GM21447 (cell line): ENCODE results near the gene SPACA5.
"Not testable (repeated sequence)": the region's sequence is repeated elsewhere in the genome, so short reads cannot be mapped to it uniquely, and the experiment has no call there.

ENCODE experiments used
- ATAC-seq: cut with Tn5 transposase; IDR thresholded peaks from one replicate; pipeline ENCODE4 v1.9.1; 2021; ENCODE audit not compliant: unreplicated experiment

Gene SPACA5

GRCh38 chrX:48021026-48021900, 14.5 kb downstream of the SPACA5 start:
- peak; percentile 51 for ATAC-seq

DNA sequence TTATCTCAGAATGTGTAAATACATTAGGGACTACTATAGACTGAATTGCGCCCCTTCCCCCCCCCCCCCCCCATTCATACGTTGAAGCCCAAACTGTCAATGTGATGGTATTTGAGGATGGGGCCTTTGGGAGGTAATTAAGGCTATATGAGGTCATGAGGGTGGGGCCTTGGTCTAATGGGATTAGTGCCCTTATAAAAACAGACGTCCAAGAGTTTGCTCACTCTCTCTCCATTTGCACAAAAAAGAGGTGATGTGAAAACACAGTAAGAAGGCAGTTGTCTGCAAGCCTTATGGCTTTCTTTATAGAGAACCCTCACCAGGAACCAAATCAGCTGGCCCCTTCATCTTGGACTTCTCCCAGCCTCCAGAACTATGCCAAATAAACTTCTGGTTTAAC, 15.3 kb downstream of the SPACA5 start:
- ATAC-seq: no peak

GRCh38 chrX:48022738-48023137, 15.9 kb downstream of the SPACA5 start:
- no peak for ATAC-seq

DNA sequence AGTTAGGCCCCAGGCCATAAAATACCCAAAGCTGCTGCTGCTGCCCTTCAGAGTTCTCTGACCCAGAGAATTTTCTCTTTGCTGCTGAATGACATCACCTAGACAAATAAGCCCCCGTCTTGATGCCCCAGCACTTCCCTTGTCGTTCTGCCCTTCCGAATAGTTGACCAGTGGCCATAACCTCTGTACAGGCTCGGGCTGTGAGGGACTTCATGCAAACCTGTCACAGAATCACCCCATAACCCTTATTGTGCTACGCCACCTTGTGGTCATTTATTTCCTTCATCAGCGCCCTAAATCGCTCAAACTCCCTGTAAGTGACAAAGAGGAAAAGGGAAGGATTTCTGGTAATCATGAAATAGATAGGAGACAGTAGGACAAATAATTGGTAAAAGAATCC, 18.8 kb downstream of the SPACA5 start:
- no peak for ATAC-seq

DNA sequence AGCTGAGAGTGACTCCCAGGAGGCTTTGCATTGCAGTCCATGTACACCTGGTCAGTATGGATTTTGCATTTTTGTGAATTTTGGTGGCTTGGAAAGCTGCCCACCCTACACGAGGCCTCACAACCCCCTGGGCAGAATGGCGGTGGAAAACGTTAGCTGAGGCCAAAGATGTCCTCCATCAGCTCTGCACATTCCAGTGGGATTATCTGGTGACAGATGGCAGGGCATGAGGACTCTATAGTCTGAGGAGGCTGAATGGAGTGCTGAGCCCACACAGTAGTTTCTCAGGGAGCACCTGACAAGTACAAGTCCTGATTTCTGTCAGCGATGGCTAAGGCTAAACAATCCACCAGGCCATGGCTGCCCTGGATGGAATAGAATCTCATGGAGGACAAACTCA, 20.8 kb downstream of the SPACA5 start:
- ATAC-seq: not testable (repeated sequence)

- ATAC-seq: no peak
Measured at GRCh38 chrX:48028091-48028490, 21.3 kb downstream of the SPACA5 start.

DNA sequence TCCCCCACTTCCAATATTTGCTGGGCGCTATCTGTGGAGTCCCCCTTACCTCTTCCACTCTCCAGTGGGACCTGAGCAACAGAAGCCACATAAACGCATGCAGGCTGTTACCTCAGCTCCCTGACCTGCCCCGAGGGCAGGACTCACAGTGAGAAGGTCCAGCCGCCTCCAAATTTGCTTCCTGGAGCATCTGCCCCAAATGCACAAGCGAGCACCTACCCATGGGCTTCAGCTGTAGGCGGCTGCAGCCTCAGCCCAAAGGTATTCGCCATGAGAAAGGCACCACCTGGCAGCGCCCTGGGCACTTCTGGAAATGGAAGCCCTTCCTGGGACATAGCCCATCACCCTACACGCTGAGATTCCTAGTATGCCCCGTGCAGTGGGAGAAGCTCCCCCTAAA, 23.4 kb downstream of the SPACA5 start:
- ATAC-seq: no peak

DNA sequence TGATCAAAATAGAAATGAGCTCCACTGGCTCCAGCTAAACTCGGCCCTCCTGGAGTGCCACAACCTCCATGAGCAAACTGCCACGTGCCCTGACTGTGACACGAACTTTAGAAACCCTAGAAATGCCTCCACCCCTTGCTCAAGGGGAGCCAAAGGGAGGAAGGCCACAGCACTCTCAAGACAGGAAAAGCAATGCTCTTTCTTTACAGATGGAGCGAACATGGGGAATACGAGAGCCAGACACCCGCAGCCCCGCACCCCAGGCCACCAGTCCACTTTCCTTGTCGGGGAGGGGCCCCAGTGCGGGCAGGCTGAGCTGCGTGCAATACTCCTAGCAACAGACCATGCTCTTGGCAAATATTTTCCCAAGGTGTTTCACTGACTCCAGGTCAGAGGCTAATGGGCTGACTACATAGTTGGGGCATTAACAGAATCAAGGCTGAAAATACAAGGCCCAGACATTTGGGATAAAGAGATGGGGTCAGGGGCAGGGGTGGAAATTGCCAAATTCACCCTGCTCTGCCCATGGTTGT, 23.9 kb downstream of the SPACA5 start:
- ATAC-seq: not testable (repeated sequence)

- no peak for ATAC-seq
Measured at GRCh38 chrX:48035891-48036290, 29.1 kb downstream of the SPACA5 start.

- no peak for ATAC-seq
Measured at GRCh38 chrX:48043056-48043455, 36.3 kb downstream of the SPACA5 start.

DNA sequence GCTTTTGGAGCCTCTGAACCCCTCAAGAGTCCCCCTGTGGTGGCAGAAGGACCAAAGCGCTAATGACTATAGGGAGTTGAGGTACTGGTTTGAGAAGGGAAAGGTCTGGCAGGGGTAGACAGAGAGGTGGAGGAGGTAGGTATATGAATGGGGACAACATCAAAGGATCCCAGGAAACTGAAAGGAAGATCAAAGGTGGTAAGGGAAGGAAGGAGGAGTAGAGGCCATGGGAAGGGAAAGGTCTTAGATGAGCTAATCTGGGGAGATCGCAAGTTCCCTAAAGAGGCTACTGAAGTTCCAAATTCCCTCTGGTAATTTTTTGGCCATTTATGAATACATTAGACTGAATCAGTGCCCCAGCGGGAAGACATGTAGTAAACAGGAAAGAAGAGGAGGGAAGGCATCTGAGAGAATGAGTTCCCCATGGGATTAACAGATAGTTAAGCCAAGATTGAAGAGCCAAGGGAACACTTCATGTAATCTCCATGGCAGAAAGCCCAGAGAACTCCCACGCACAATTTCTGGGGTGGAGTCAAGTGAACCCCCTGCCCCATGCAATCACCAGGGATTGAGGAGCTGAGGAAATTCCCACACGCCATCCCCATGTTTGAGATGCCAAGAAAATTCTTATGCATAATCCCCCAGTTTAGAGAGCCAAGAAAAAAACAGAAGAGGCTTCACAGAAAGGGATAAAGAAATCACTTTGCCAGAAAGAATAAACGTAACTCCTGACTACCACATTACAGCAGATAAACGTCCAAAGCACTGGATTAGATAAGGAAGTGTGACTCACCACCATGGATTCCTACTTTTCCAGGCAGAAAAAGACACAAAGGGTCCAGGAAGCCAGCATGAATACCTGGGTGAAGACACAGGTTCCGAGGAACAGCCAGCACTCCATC, 38.9 kb downstream of the SPACA5 start:
- no peak for ATAC-seq

GRCh38 chrX:48046846-48047245, 40.1 kb downstream of the SPACA5 start:
- ATAC-seq: no peak

- no peak for ATAC-seq
Measured at GRCh38 chrX:48058621-48059295, 52.0 kb downstream of the SPACA5 start.

- ATAC-seq: no peak
Measured at GRCh38 chrX:48059296-48059639, 52.5 kb downstream of the SPACA5 start.
